ENCODE data around the gene RPP25.
"Not testable (repeated sequence)": the region's sequence is repeated elsewhere in the genome, so short reads cannot be mapped to it uniquely, and the experiment has no call there.

RPP25 gene

DNA sequence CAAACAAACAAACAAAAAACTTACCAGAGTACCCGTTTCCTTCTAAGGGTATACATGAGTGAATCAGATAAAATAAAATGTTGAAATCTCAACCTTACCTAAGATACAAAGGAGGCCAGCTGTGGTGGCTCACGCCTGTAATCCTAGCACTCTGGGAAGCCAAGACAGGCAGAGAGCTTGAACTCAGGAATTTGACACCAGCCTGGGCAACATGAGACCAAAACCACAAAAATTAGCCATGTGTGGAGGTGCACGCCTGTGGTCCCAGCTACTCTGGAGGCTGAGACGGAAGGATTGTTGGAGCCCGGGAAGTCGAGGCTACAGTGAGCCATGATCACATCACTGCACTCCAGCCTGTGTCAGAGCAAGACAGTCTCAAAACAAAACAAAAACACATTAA is 38.9 kb downstream of the RPP25 start:
- DNase-seq (ENCODE audit: low spot score) = no peak

DNA sequence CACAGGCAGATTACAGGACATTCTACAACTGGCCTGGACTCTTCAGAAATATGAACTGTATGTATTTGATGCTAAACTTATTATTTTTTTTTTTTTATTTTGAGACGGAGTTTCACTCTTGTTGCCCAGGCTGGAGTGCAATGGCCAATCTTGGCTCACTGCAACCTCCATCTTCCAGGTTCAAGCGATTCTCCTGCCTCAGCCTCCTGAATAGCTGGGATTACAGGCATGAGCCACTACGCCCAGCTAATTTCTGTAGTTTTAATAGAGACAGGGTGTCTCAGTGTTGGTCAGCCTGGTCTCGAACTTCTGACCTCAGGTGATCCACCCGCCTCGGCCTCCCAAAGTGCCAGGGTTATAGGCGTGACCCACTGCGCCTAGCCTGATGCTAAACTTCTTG is 42.8 kb downstream of the RPP25 start:
- DNase-seq (ENCODE audit: low spot score) = not testable (repeated sequence)

- DNase-seq (ENCODE audit: low spot score) = no peak
Observed at GRCh38 chr15:74913041-74913440, 43.5 kb downstream of the RPP25 start.

DNA sequence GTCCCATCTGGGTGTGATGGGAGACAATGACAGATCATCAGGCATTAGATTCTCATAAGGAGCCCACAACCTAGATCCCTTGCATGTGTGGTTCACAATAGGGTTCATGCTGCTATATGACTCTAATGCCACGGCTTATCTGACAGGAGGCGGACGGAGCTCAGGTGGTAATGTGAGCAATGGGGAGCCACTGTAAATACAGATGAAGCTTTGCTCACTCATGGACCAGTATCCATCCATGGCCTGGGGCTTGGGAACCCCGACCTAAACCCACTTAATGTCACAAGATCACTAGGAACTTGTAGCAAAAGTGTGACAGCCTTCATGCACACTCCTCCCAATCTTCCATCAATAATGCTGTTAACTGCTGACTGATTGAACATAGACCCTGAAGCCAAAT is 47.9 kb downstream of the RPP25 start:
- no peak for DNase-seq (ENCODE audit: low spot score)

DNA sequence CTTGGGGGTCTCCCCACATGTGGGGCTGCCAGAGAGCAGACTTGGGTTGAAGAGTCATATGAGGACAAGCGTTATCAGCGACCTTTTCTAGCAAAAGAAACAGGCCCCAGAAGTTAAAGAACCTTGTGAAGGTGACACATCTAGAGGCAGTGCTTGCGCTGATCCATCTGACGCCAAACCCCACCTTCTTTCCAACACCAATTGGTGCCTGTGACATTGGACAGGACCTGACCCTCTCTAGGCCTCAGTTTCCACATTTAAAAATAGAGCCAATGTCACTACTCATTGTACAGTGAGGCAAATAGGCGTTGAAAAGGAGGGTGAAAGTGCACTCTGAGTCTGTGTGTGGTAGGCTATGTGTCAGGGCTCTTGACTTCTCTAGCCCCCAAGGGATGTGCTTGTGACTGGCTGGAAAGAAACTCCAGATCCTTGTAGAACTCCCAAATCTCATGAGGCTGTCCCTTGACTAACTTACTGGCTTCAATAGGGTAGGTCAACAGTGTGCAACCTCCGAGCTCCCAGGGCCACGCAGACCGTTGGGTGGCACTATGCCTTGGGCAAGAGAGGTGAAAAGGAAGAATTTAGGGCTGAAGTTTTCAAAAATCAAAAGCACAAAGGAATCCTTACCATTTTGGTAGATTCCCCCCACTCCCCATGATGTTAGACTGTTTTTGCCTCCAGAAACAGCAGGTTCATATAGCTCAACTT is 49.3 kb downstream of the RPP25 start:
- DNase-seq (ENCODE audit: low spot score) = no peak

DNA sequence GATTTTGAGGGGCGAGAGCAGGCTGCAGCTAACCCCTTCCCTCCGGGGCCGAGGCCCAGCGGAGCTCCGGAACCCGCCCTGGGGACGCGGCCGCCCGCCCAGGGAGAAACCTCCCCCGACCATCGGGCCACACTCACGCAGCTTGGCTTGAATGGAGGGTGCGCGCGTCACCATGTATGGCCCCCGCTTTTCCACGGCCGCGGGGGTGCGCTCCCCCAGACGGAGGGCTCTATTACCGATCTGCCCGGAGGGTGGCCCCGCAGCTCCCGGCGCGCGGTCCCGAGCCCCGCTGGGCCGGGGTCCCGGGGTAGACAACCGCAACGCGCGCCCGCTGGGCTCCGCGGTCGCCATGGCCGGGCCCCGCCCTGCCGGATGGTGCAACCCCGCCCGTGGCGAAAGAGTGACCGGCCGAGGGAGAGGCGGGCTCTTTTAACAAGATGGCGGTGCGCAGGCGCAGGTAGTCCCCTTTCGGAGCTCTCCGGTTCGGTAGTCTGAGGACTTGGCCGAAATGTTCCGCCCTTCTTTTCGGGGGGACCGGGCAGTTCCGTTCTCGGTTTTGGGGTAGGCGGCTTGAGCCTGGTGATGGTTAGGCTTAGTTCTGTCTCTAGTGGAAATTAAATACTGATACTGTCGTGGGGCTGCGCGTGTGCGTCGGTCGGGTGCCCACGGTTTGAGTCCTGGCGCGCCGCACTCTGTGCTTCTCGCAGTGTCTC is 50.0 kb downstream of the RPP25 start, which contains the start of gene FAM219B:
TSS of gene FAM219B (minus strand) at position 402 of the 713 bp plus-strand sequence. CDS start at position 351, 51 bp downstream.
- peak; percentile 90 for DNase-seq (ENCODE audit: low spot score)

DNA sequence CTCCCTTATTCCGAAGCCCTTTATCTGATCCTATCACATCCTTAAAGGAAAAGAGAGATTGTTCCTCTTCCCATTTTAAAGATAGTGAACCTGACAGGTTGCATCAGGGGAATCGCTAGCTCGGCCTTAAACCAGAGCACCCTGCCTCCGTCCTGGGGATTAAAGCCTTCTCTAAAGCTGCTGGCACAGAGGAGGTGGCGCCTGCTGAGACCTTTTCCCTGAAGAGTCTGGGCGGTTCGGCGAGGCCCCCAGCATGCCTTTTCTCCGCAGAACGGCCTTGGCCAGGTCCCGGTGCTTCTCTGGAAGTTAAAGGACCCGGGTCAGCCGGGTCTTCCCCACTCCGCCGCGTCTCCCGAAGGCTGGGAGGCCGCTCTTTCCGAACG is 50.5 kb downstream of the RPP25 start:
- no peak for DNase-seq (ENCODE audit: low spot score)

Measured in putamen (tissue), 1 donor.